Stimulated activated CD4-positive, alpha-beta T cell treated with anti-CD3 and anti-CD28 coated beads, Interleukin-1b, Interleukin-23, amount 100 ng/mL, for 24 hours (primary cell): ENCODE data around the gene FRMD4A.

Source experiments
- DNase-seq, 4 experiments: peaks; one replicate each; pipeline ENCODE4 v3.0.0-alpha.2; 2020; ENCODE audit warnings: low read depth in 4 of 4, low spot score in 1 of 4

The FRMD4A gene

DNA sequence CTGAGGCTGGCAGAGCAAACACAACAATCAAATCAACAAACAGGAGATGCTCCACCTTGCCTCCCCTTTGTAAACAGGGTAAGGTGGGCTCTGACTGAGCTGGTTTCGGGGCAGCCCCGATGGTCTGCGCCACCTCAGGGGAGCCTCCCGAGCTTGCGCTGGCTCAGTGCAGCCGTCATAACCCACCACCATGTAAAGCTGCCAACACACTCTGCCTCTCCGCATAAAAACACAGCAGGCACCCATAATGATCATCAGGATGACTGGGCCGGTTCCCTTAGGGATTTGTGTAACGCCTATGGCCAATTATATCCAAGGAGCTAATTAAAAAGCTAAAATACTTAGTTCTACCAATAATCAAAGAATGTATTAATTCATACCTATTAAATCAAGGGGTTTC is 619.4 kb downstream of the FRMD4A start:
- DNase-seq = no peak

DNA sequence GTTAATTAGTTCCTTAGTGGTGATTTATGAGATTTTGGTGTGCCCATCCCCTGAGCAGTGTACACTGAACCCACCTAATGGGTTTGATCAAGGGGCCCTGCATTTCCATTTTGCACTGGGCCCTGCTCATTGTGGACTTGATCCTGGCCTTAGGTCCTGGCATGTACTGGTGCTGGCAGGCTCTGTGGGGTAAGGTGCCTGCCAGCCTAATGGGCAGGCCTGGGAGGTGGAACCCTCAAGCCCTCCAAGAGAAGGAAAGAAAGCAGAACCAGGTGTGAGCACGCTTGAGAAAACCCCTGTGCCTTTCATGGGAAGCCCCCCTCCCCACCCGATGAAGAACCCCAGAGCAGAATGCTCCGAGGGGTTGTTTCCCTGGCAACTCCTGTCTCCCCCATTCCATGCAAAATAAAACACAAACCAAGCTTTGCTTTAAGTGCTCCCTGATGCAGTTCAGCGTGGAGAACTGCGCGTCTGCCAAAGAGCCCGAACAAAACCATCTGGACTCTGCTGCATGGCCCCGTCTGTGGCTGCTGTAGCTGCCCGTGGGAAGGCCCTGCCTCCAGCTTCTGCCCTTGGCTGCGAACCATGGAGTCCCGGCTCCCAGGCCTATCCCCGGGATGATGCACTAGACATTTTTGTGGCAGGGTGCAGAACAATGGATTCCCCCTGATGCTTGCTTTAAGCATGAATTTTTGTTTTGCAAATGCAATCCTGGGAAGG is 620.6 kb downstream of the FRMD4A start:
- no peak for DNase-seq

GRCh38 chr10:13708256-13708990 is 622.3 kb downstream of the FRMD4A start:
- no peak for DNase-seq

DNA sequence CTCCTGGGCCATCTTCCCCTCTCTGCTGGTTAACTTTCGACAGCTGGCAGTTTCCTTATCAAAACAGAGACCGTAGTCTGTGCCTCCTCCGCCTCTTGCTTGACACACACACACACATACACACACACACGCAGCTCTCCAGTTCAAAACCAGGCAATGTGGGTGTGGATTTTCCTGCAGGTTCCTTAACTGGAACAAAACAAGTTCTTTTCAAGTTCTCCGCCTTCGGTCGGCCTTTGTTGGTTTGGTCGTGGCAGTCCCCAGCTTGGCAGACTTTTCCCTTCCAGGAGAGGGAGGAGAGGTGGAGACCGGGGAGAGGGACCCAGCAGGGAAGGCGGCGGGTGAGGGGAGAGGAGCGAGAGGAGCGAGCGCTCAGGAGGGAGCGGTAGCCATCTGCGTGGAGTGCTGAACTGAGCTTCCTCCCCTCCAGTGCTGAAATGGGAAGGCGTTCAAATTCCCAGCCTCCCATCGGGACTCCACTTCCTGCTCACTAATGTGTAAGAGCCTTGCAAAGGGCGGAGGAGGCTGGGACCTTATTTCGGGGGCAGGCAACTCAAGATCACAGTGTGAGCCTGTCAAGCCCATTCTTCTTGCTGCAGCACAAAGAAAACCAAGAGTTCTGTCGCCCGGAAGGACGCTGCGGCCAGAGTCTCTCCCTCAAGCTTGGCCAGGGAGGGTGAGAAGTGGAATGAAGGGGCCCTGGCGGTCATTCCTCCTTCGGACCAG is 623.4 kb downstream of the FRMD4A start:
- no peak for DNase-seq

GRCh38 chr10:13706604-13707003 is 624.1 kb downstream of the FRMD4A start:
- DNase-seq = no peak

DNA sequence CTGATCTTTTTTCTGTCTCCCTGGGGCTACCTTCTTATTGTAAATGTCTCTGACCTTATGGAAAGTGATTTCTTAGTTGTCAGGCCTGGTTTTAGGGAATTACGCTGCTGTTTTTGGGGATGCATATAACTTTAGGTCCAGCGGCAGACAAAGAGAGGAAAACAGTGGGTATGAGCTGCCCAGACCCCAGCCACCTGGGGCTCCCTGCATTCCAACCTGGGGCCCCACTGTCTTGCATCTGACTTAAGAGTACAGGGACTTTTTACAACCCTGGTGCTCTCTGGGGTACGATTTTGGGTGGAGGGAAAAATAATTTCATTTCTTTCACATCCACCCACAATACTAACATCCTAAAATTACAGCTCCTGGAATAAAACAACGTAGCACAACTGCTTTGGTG is 624.5 kb downstream of the FRMD4A start:
- no peak for DNase-seq

DNA sequence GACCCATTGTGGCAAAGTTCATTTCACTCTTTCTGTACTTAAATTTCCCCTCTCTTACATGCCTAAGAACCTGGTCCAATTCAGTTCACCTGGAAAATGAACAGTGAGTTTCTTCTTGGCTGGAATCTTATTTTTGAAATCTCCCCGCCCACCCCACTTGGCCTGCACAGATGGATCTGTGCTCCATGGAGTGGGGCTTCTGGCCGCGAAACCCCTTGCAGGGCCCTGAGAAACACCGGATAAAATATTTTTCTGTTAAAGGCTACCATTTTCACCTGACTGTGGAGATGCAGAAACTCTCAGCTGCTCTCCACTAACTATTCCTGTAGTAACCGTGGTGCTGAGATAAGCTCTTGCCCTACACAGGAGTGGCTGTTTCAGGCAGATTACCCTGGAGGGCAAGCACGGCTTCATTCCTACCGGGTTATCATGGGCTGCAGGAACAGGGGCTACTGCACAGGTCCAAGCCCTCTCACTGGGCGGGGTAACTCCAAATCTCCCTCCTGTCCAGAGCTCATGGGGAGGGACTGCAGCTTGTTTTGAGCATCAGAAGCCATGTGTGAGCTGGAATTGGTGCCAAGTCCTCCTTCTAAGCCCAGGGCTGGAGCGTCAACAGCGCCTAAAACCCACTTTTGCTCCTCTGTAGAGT is 625.1 kb downstream of the FRMD4A start:
- DNase-seq = no peak

DNA sequence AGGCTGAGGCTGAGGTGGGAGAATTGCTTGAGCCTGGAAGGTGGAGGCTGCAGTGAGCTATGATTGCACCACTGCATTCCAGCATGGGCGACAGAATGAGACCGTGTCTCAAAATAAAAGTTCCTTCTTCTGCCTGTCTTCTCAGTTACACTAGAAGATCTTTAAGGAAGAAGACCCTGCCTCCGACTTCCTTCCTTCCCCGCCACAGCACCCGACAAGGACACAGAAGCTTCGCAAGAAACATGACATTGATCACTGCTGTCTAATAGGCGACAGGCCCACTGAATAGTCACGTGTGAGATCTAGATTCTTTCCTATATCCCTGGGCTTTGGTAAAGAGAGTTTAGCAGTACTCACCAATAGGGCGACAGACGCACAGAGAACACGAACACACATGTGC is 625.8 kb downstream of the FRMD4A start:
- DNase-seq = no peak

DNA sequence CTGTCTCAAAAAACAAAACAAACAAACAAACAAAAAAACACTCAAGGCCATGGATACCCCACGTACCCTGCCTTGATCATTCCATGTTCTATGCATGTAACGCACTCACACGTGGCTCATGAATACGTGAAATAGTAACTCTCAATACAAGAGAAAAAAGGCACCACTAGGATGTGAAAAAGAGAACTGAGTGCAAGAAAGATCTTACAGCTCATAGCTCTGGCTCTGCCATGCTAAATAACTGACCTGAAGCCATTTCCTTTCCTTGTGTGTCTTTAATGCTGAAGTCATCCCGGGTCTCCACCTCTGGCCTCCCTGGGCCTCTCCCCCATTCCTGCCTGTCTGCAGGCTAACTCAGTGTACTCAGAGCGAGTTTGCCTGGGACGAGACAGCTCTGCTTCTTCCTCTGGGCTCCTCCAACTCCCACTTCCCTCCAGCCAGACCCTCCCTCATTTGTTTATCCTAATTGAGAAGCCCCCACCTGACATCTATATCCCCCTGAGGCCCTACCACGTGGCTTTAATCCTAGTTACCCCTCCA is 626.7 kb downstream of the FRMD4A start:
- no peak for DNase-seq

DNA sequence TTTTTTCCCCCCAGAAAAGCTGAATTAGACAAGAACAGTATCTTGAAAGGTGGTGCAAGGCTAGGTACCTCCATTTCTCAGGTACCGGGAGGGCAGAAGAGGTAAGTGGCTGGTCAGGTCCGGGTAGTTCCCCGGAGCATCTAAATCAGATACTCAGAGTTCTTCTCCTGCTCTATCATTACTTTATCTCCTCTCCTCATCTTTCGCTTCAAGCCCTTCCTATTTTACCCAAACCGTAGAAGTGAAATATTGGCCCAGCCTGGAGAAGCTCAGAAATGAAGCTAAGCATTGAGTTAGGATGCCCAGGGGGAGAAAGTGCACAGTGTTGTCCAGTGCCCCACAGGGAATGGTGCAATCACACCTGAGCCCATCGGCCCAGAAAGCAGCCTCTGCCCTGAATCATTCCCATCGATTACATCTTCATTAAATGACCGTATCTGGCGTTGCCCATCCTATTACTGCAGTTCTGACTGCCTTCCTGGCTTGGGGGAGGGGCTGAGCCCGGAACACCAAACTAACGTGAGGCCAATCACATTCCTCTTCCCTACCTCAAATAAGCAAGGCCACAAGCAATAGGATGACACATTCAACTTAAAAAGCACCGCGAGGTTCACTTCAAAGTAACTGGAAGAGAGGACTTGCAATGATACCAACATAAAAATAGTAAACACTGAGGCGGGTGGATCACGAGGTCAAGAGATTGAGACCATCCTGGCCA is 627.5 kb downstream of the FRMD4A start:
- DNase-seq = no peak

DNA sequence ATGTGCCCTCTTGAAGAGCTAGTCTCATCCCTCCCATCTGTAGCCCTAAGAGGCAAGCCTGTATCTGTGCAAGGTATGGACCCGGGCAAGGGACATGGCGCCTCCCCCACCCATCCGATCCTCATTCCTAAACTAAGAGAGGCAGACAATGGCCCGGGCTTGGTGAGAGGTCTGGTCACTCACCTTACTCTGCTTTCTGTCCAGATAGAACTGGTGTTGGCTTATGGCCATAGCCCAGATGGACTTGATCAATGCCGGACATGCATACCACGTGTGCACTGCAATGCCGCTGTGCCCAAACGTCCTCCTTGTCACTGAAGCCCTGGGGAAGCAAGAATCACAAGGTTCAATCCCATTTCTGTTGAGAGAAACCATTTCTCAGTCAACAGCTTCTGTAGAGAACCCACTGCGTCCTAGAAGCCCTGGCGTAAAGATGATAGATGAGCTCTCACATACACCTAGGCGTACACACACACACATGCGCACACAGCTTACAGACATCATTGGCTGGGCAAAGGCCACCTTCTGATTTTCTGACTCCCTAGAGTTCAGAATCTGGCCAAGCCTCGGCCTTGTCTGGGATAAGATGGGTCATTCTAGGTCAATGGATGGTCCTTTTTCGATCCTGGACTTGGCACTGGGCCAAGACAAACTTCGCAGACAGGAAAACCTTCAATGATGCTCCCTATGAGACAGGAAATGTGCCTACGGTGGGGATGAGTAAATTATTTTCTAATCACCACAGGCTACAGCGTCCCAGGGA is 629.4 kb downstream of the FRMD4A start:
- DNase-seq = no peak

- DNase-seq = no peak
Observed at GRCh38 chr10:13700473-13701144, 630.1 kb downstream of the FRMD4A start.

DNA sequence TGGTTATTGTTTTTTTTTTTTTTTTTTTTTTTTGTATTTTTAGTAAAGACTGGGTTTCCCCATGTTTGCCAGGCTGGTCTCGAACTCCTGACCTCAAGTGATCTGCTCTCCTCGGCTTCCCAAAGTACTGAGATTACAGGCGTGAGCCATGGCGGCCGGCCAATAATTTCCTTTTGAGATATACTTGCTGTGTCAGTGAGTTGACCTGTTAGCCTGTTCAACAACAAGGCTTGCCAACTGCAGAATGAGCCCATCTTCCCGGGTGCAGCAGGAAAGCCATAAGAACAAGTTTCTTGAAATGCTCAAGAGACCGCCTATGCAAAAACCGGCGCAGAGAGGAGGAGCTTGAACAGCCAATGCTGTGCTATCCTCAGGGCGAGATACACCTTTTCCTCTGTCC is 631.5 kb downstream of the FRMD4A start:
- no peak for DNase-seq

GRCh38 chr10:13698217-13698616 is 632.5 kb downstream of the FRMD4A start:
- DNase-seq = no peak

- DNase-seq = no peak
Observed at GRCh38 chr10:13696071-13696470, 634.7 kb downstream of the FRMD4A start.

GRCh38 chr10:13695588-13695987 is 635.1 kb downstream of the FRMD4A start:
- DNase-seq = no peak

- no peak for DNase-seq
Observed at GRCh38 chr10:13693783-13694700, 636.7 kb downstream of the FRMD4A start.

GRCh38 chr10:13690281-13690825 is 640.4 kb downstream of the FRMD4A start:
- DNase-seq = no peak
